ENCODE data around the gene YBX2. TPM values are rescaled to one million over a fixed set of nuclear protein-coding genes. Genes with fewer than 3 reads are reported as not detected.
"Not testable (repeated sequence)": the region's sequence is repeated elsewhere in the genome, so short reads cannot be mapped to it uniquely, and the experiment has no call there.

Gene YBX2
- not detected in 2 replicates for total RNA-seq (2014; rRNA removed; shearing (Covaris generic))
- not detected in 2 replicates for polyA plus RNA-seq (2015; cell fraction: cytosol; rRNA removed)
- polyA plus RNA-seq (2015; cell fraction: nucleus; rRNA removed) = not detected in 2 replicates

- no peak for DNase-seq (ENCODE audit: low read depth)
These were observed at the start of gene YBX2 for GRCh38 chr17:7294614-7295153. TSS of gene YBX2 (minus strand) at chr17:7294639. CDS start at chr17:7294500, 139 bp downstream.

- no peak for DNase-seq (ENCODE audit: low read depth)
These were observed 48.8 kb upstream of the YBX2 start for GRCh38 chr17:7343250-7343649.

- DNase-seq (ENCODE audit: low read depth) = no peak
These were observed 47.4 kb upstream of the YBX2 start for GRCh38 chr17:7341842-7342241.

GRCh38 chr17:7340179-7340578 is 45.7 kb upstream of the YBX2 start:
- DNase-seq (ENCODE audit: low read depth) = no peak

- not testable (repeated sequence) for DNase-seq (ENCODE audit: low read depth)
These were observed 43.2 kb upstream of the YBX2 start for GRCh38 chr17:7337600-7337999.

- DNase-seq (ENCODE audit: low read depth) = no peak
These were observed 42.1 kb upstream of the YBX2 start, which contains the start of gene ACAP1 for GRCh38 chr17:7336240-7337175. TSS of gene ACAP1 (plus strand) at chr17:7336529. CDS start at chr17:7336735, 206 bp downstream.

GRCh38 chr17:7335765-7336164 is 41.3 kb upstream of the YBX2 start:
- not testable (repeated sequence) for DNase-seq (ENCODE audit: low read depth)

GRCh38 chr17:7334938-7335538 is 40.6 kb upstream of the YBX2 start:
- DNase-seq (ENCODE audit: low read depth) = no peak

- not testable (repeated sequence) for DNase-seq (ENCODE audit: low read depth)
These were observed 38.2 kb upstream of the YBX2 start for GRCh38 chr17:7332600-7333069.

- DNase-seq (ENCODE audit: low read depth) = no peak
These were observed 37.7 kb upstream of the YBX2 start for GRCh38 chr17:7332111-7332510.

- no peak for DNase-seq (ENCODE audit: low read depth)
These were observed 36.2 kb upstream of the YBX2 start for GRCh38 chr17:7330638-7331015.

GRCh38 chr17:7329997-7330637 is 35.7 kb upstream of the YBX2 start:
- DNase-seq (ENCODE audit: low read depth) = peak; percentile 78

GRCh38 chr17:7329374-7329996 is 35.0 kb upstream of the YBX2 start:
- DNase-seq (ENCODE audit: low read depth) = peak; percentile 100

- no peak for DNase-seq (ENCODE audit: low read depth)
These were observed 34.5 kb upstream of the YBX2 start, which contains the start of gene NEURL4 for GRCh38 chr17:7328840-7329373. TSS of gene NEURL4 (minus strand) at chr17:7329335. CDS start at chr17:7329312, 23 bp downstream.

- DNase-seq (ENCODE audit: low read depth) = no peak
These were observed 33.6 kb upstream of the YBX2 start for GRCh38 chr17:7328009-7328408.

GRCh38 chr17:7327501-7327900 is 33.1 kb upstream of the YBX2 start:
- no peak for DNase-seq (ENCODE audit: low read depth)

GRCh38 chr17:7327056-7327455 is 32.6 kb upstream of the YBX2 start:
- no peak for DNase-seq (ENCODE audit: low read depth)

- DNase-seq (ENCODE audit: low read depth) = no peak
These were observed 31.7 kb upstream of the YBX2 start for GRCh38 chr17:7326186-7326585.

GRCh38 chr17:7325031-7325528 is 30.6 kb upstream of the YBX2 start:
- no peak for DNase-seq (ENCODE audit: low read depth)

GRCh38 chr17:7324438-7324779 is 30.0 kb upstream of the YBX2 start:
- DNase-seq (ENCODE audit: low read depth) = no peak

All from HT1080 (cell line).